ENCODE results near the gene POLR2E.

Gene POLR2E

GRCh38 chr19:1085053-1085658 lies 10.0 kb downstream of the POLR2E start:
- Mint-ChIP-seq H3K4me1 (no peaks in the 10 kb centered on the region), H3K4me3 (no peak overlapping the region), H3K27me3 (ENCODE audit: low read depth, poor library complexity) (no peaks in the 10 kb centered on the region), H3K9me3 (no peaks in the 10 kb centered on the region), H3K27ac (peak overlapping the region; percentile 71), H3K36me3 (ENCODE audit: low read depth) (peaks cover 6% of the 10 kb centered on the region)
- DNase-seq = no peak
- TF ChIP-seq, protein P1, sequence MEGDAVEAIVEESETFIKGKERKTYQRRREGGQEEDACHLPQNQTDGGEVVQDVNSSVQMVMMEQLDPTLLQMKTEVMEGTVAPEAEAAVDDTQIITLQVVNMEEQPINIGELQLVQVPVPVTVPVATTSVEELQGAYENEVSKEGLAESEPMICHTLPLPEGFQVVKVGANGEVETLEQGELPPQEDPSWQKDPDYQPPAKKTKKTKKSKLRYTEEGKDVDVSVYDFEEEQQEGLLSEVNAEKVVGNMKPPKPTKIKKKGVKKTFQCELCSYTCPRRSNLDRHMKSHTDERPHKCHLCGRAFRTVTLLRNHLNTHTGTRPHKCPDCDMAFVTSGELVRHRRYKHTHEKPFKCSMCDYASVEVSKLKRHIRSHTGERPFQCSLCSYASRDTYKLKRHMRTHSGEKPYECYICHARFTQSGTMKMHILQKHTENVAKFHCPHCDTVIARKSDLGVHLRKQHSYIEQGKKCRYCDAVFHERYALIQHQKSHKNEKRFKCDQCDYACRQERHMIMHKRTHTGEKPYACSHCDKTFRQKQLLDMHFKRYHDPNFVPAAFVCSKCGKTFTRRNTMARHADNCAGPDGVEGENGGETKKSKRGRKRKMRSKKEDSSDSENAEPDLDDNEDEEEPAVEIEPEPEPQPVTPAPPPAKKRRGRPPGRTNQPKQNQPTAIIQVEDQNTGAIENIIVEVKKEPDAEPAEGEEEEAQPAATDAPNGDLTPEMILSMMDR (IDR thresholded peaks at IDR 0.05) = no peak

DNA sequence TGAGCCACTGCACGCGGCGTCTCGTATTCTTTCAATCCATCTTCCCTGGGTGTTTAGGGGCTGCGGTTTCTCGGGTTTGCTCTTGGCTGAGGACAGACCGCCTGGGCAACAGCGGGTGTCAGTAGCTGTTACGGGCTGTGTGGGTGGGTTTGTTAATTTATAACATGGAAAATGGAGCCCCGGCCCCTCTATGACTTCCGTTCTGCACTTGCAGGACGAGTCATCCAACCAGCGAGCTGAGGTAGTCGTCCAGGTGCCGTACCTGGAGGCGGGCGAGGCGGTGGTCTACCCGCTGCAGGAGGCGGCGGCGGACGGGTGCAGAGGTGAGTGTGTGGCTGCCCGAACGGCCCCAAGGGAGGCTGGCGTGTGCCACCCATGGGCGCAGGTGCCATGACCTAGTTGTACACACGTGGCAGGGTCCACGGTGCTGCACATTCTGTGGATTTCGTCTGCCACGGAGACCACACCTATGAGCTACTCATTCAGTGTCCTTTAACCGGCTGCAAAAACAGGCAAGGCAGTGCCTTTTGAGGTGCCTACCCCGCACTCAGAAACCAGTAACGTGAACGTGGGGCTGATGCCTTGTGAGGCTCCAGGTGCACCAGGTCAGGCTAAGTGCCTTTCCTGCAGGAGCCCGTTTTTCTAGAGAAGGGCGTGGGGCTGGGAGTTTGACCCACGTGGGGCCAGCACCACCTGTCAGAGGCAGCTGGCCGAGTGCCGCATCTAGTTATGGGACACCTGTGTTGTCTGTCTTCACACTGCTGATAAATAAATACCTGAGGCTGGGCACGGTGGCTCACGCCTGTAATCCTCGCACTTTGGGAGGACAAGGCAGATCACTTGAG lies 10.9 kb downstream of the POLR2E start:
- DNase-seq = no peak
- Mint-ChIP-seq H3K36me3 (ENCODE audit: low read depth) (peaks cover 6% of the 10 kb centered on the region), H3K27me3 (ENCODE audit: low read depth, poor library complexity) (no peaks in the 10 kb centered on the region), H3K4me1 (no peaks in the 10 kb centered on the region), H3K27ac (no peak overlapping the region), H3K4me3 (no peak overlapping the region), H3K9me3 (no peaks in the 10 kb centered on the region)
- TF ChIP-seq, protein P1 (IDR thresholded peaks at IDR 0.05) = no peak

- Mint-ChIP-seq H3K4me3 (no peak overlapping the region), H3K27me3 (ENCODE audit: low read depth, poor library complexity) (no peaks in the 10 kb centered on the region), H3K36me3 (ENCODE audit: low read depth) (peaks cover 6% of the 10 kb centered on the region), H3K4me1 (no peaks in the 10 kb centered on the region), H3K27ac (no peak overlapping the region), H3K9me3 (no peaks in the 10 kb centered on the region)
- TF ChIP-seq, protein P1 (IDR thresholded peaks at IDR 0.05) = no peak
- DNase-seq = no peak
Observed at GRCh38 chr19:1082928-1083816, 12.0 kb downstream of the POLR2E start.

DNA sequence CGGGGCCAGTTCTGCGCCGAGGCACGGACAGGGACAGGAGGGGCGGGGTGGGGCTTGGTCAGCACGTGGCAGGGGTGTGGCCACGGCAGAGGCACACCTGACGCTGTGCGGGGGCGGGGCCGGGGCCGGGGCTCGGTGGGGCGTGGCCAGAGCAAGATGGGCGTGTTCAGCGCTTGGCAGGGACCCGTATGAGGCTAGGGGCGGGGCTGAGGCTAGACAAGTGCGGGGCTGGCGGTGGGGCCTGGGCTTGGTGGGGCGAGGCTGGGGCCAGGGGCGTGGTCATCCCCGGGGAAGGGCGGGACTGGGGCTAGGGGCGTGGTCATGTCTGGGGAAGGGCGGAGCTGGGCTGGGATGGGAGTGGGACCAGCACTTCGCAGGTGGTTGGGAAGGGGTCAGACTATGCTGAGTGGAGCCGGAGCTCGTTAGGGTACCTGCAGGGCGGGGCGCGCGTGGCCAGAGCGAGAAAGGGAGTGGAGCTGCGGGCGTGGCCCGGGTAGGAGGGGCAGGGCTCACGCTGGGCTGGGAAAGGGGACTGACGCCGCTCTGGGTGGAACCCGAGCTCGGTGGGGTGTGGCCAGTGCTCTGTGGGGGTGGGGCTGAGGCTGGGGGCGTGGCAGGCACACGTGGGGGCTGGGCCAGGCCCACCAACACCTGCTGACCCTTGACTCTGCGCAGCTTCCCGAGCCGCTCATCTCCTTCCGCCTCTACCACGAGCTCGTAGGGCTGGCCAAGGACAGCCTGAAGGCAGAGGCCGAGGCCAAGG lies 12.8 kb downstream of the POLR2E start:
- DNase-seq = peak; percentile 94
- TF ChIP-seq, protein P1 (IDR thresholded peaks at IDR 0.05) = no peak
- H3K4me3 Mint-ChIP-seq = peak overlapping the region; percentile 75
- no peaks in the 10 kb centered on the region for H3K9me3 Mint-ChIP-seq
- no peaks in the 10 kb centered on the region for H3K36me3 Mint-ChIP-seq (ENCODE audit: low read depth)
- no peaks in the 10 kb centered on the region for H3K27me3 Mint-ChIP-seq (ENCODE audit: low read depth, poor library complexity)
- no peak overlapping the region for H3K27ac Mint-ChIP-seq
- H3K4me1 Mint-ChIP-seq = no peaks in the 10 kb centered on the region

GRCh38 chr19:1081301-1082164 lies 13.6 kb downstream of the POLR2E start:
- H3K4me3 Mint-ChIP-seq = no peak overlapping the region
- H3K9me3 Mint-ChIP-seq = no peaks in the 10 kb centered on the region
- TF ChIP-seq, protein P1 (IDR thresholded peaks at IDR 0.05) = no peak
- no peaks in the 10 kb centered on the region for H3K36me3 Mint-ChIP-seq (ENCODE audit: low read depth)
- no peak for DNase-seq
- no peaks in the 10 kb centered on the region for H3K4me1 Mint-ChIP-seq
- no peaks in the 10 kb centered on the region for H3K27me3 Mint-ChIP-seq (ENCODE audit: low read depth, poor library complexity)
- no peak overlapping the region for H3K27ac Mint-ChIP-seq

Data from nephron progenitor cell (in vitro differentiated cells).